Stimulated activated CD8-positive, alpha-beta memory T cell treated with anti-CD3 and anti-CD28 coated beads, Interleukin-15, amount 100 ng/mL, for 4 hours (primary cell): ENCODE results near the gene HNRNPR.
"Not testable (repeated sequence)": the region's sequence is repeated elsewhere in the genome, so short reads cannot be mapped to it uniquely, and the experiment has no call there.

Source experiments
- DNase-seq, 2 donors: peaks; one replicate each; pipeline ENCODE4 v3.0.0-alpha.2; 2020; ENCODE audit warnings: low read depth in 2 of 2

The HNRNPR gene

DNA sequence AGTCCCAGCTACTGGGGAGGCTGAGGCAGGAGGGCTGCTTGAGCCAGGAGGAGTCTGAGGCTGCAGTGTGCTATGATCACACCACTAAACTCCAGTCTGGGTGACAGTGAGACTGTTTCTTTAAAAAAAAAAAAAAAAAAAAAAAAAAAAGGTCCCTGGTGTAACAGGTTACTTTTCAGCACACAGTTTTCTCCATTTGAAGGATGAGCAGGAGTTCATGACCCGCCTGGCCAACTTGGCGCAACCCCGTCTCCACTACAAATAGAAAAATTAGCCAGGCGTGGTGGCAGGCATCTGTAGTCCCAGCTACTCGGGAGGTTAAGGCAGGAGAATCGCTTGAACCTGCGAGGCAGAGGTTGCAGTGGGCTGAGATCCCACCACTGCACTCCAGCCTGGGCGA lies 12.4 kb downstream of the HNRNPR start:
- no peak for DNase-seq

DNA sequence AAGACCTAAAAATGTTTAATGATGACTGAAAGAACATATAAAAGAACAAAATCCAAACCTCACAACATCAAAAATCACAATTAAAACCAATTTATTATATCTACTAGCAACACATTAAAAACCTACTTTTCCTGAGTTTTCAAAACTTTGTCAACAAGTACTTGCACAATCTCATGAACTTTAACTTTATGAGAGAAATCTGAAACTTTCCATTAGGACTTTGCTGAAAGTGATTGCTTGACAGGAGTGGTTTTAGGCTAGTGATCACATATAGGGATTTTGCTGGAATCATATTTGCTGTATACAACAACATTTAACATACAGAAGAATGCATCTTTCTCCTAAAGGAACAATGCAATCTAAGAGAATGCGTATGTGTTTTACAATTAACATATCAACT lies 13.2 kb downstream of the HNRNPR start:
- no peak for DNase-seq

DNA sequence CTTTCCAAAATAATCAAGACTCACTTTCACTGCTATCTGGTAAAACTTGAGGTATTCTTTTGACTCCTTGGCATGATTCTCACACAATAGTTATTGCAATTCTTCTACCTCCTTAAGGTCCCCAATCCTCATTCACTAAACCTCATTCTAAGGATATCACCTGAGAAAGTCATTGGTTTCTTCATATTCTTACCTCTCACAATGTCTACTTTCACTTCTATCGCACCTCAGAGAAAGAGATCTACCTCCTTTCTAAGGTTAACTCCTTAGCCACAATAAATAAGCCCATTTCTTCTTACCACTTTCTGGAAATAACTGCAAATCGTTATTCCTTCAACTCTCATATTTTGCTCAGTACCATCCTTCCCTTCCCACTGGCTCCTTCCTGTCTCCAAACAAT lies 18.7 kb downstream of the HNRNPR start:
- DNase-seq = no peak

DNA sequence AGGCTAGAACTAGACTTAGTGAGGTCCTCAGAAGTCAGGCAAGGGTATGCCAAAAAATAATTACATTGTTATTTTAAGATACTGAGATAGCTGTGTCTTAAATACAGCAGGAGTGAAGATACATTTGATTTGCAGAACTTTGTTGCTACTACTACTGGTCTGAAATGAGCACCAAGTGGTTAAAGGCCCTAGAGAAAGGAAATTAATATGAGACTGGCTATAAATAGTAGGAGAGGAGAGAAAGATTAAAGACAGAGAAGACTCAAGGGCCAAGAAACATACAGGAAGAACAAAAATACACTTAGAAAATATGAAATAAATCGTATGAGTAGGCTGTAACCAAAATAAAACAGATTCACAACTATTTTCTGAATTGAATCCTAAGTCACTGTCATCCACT lies 21.3 kb downstream of the HNRNPR start:
- no peak for DNase-seq

DNA sequence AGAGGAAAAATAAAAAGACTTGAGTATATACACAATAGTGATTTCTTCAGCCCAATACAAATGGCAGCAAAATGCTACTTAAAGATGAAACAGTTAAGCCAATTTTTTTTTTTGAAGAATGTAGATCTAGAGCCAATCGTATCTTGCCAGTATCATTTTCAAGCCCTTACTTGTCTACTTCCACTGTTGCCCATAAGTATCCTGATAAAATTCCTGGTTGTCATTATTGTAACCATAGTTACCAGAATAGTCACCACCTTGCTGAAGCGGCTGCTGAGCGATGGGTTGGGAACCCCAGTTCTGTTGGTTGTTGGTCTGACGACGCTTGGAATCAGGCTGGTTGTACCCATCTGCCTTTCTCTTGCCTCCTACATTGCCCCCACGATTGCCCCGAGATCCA lies 33.8 kb downstream of the HNRNPR start:
- DNase-seq = not testable (repeated sequence)

DNA sequence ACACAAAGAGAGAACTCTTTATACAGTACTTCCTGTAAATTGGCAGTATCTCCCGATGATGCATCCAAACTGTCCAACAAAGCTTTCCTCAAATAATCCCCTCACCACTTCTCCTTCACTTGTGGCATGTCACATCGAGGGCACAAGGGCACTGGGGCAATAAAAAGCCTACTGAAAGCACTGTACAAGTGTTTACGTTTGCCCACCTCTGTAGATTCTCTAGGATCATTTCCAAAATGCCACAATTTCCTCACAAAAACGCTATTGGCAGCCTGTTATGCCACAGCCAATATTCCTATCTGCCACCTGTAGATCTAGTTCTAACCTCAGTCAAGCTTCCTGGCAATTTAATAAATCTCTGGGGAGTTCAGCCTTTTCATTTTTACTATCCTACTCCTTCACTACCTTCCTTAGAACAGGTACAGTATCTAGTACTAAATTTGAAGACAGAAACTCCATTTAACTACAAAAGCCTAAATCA lies 39.9 kb downstream of the HNRNPR start:
- DNase-seq = no peak

DNA sequence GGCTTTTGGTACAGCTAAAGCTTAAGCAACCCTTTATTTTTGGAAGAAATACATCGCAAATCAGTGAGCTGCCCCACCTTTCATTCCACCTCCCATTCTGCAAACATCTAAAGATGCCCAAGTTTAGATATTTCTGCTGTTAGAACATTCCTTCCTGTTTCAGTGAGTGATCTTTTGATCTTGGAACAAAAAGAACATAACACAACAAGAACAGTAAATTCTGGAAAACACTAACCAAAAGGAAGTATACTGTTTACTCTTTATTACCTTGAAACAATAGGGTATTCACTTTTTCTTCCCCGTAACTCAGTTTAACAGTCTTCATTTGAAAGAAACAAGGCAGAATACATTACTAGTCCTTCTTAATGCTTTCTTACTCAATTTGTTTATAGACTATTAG lies 40.6 kb downstream of the HNRNPR start:
- no peak for DNase-seq

DNA sequence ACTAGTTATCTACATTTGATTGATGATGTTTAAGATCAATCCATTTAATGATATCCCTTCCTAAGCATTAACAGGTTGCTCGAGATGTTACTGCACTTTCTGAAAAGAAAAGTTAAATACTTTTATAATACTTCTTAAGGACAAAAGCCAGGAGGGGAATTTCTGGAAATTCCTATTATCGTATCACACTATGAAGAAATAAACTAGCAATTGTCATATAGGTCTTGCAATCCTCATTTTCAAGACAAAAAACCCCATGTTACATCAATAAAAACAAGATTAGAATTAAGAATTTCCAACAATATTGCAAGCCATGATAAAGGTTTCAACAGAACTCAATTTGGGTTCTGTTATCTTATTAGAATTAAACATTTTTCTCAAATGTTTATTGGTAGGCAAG lies 47.2 kb downstream of the HNRNPR start:
- DNase-seq = no peak

DNA sequence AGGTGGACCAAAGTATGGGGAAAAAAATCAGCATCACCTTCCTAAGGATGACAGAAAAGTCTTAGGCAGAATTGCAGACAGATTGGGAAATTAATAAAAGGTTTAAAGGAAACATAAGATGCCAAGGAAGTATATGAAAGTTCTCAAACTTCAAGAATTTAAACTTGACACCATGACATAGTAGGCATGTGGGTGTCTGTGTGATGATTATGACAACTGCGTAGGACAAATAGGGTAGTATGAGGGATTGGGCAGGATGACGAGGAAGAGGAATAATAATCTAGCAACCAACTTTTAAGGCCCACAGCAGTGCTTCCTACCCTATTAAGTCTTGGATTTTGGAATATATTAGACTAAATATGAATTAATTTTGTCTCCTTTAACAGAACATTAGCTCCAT lies 52.4 kb downstream of the HNRNPR start:
- DNase-seq = no peak

DNA sequence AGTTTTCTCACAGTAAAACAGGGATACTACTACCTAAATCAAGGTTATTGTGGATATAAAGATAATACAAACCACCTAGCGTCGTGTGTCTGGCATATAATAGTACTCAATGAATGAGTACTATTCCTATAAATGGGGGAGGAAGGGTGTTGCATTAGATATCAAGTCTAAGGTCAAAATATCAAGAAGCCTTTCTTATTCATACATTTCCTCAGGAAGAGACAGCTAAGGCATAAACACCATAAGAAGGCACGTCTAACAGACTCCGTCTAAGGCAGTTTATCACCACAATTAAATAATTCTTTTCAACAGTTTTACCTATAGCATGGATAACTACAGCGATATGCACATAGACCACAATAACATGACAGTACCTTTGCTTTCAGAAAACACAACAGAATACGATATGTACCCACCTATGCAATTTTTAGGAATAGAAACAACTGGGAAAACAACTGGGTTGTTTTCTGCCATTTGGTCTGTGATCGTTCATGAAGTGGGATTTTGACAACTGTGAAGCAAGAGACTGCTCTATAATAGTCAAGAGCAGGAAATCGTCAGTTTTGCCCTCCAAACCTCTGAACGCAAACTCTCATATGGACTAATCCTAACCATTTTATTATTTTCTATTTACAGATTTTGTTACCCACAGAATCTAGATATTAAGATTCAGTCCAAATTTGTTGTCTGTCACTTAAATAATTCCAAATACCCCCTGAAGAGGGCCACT lies 53.1 kb downstream of the HNRNPR start:
- DNase-seq = no peak

DNA sequence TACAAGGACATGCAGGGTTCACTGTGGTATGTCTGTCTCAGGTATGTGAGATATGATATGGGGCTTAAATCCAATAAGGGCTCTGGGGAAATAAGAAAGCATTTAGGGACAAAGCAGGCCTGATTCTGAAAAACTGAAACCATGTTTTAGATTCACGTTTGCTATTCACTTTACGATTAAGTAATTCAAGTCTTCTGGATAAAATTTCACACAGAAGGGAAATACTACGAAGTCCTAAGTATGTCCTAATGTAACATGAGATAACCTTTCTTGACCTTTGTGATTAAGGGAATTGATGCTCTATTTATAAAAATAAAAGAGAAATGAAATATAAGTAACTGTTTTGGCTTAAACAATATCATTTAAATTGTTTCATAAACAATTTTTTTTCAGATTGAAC lies 55.4 kb downstream of the HNRNPR start:
- no peak for DNase-seq

DNA sequence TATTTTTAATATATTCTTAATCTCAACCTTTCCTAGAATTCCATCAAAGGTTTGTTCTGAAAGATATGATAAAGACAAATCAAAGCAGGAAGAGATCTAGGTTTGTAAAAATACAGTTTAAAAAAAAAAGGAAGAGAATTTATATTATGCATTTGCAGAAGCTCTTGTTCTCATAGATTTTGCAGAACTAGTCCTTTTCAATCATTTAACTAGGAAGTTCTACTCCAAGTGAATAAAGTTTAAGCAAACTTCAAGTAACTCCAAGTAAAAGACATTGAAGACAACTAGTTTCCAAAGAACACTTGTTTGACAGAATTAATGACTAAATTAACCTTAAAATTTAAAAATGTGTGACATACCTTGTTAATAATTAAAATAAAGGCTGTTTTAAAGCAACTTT lies 55.9 kb downstream of the HNRNPR start:
- no peak for DNase-seq

DNA sequence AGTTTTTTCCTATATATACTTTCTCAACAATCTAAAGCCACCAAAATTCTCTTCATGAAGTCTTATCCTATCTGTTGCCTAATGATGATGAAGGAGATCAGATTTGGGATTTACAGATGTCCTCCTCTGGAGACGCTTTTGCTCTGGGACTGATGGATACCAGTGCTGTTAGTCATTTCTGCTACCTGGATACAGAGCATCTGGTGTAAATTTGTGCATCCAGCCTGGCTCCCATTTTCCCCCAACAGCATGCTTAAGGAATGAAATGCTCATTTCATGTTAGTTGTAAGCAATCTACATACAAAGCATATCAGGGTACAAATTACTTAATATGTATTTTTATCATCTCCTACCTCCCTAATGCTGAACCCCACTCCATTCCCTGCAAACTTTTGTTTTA lies 57.7 kb downstream of the HNRNPR start:
- no peak for DNase-seq

DNA sequence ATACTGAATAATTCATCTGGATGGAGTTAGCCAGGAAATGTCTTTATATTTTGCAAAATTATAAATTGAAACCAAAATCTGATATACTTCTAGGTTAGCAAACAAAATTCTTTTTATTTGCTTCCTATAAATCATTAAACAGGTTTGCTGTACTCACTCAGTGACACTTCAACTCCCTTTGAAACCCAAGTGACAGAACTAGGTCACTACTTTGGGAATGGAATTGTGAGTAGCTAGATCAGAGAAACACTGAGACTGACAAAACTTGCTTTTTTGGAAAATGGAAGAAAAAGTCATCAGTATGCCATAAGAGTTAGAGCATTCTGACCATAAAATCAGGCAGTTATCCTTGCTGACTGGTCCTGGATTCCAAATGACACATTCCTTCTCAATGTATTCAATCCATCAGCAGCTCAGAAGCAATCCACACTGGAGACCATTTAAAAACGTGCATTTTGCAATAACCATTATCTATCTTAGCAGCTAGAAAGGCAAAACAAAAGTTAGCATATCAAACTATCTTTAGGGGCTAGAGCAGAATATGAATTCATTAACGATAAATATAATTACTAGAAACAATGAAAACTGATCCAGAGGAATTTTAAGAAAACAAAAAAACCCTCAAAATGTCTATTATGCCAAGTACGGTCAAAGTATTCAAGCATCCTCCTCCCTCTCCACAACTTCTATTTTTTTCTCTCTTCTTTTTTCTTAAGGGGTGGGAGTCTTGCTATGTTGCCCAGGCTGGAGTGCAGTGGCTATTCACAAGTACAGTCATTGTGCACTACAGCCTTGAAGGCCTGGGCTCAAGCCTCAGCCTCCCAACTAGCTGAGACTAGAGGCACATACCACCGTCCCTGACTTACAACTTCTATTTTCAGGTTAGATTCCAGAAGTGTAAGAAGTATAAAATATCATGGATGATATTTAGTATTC lies 60.1 kb downstream of the HNRNPR start:
- no peak for DNase-seq

DNA sequence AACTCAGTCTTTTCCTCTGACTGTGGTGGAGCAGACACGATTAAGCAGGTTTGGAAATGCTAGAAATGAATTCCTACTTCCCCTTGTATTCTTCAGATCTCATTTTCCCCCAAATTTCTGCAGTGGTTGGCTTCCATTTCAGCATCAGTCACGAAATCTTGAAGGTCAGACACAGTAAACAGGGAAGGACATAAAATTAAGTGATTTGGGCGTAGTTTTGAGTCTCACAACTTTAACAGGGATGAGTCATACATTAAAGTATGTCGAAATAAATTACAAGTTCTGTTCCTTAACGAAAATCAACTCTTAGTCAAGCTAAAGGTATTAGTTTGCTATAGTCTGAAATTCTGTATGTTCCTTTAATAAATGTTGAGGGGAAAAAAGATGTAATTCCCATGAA lies 61.1 kb downstream of the HNRNPR start:
- DNase-seq = no peak

DNA sequence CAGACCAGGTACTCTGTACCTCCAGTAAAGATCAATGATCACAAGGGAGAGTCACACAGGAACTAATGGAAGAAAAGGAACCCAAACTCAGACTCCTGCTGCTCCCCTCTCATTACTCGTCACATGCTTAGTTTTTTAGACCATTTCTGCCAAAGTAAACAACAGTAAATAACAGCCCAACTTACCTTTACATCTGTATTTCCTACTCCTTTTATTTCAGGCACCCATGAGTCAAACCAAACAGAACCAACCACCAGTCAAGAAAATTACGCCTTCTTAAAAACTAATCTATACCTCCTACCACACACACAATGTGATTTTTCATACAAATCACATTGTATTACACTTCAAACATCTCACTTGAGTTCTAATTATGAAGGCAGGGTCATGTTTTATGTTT lies 65.4 kb downstream of the HNRNPR start:
- no peak for DNase-seq

DNA sequence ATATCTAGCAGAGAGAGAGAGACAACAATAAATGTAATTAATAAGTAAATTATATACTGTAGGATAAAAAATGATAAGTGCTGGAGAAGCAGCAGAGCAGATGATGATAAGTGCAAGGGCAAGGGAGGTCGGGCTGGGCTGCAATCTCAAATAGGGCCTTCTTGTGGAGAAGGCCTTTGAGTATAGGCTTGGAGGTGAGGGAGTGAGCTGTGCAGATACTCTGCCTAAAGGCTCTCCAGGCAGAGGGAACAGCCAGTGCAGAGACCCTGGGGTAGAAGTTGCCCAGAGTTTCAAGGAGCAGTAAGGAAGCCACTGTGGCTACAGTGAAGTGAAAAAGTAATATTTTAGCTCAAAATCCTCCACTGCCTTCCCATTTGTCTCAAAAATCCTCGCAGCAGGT lies 67.6 kb downstream of the HNRNPR start:
- no peak for DNase-seq

DNA sequence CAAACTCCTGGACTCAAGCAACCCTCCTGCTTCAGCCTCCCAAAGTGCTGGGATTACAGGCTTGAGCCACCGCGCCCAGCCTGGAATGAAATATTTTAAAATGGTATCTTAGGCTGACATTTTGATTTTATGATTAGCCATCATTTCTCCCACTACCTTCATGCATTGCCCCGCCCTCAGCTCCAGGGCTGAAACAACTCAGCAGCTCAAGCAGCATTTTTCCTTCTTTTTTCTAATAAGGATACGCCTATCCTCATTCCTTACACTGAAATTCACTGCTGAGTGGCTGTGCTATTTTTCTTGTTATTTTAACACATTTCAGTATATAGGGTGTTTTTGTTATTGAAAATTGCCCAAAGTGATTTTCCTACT lies 70.0 kb downstream of the HNRNPR start:
- no peak for DNase-seq

DNA sequence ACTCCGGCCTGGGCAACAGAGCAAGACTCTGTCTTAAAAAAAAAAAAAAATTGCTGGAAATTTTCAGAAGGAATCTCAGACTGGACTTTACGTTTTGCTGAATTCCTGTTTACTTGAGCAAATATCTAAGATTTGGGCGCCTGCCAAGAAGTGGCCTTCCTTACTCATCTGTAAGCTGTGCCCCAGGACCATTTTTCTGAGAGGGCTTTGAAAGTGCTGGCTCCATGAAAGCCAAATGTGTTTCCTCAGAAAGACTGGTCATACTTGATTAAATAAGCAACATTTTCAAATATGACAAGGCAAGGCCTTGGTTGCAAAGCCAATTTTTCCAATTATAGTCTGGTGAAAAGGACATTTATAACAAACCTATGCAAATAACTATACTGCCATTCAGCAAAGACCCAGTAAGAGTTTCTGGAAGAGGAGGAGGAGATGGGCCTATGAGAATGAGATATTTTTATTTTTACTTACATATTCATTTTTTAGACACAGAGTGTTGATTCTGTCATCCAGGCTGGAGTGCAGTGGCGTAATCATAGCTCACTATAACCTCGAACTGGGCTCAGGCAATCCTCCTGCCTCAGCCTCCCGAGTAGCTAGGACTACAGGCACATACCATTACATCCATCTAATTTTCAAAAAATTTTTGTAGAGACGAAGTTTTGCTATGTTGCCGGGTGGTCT lies 70.5 kb downstream of the HNRNPR start:
- DNase-seq = no peak

DNA sequence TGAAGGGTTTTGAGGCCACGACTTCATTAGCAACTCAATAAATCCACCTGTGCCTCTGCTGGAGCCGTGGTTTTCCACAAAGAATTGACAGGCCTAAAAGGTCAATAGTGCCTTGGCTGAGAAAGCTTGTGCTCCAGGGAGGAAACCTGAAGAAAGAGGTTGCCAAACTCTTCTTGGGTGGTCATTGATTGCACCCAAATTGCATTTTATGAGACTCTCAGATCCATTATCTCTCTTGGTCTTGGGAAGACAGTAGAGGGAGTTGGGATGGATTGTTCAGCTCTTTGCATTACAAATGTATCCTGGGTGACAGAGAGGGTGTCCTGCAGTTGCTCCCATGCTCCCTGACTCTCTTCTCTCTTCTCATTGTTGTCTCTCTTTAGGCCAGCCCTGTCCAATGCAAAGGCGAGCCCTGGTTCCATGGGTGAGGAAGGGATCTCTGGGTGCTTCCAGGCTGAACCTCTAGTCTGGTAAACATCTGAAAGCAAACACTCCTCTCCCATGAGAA lies 80.7 kb downstream of the HNRNPR start:
- no peak for DNase-seq

DNA sequence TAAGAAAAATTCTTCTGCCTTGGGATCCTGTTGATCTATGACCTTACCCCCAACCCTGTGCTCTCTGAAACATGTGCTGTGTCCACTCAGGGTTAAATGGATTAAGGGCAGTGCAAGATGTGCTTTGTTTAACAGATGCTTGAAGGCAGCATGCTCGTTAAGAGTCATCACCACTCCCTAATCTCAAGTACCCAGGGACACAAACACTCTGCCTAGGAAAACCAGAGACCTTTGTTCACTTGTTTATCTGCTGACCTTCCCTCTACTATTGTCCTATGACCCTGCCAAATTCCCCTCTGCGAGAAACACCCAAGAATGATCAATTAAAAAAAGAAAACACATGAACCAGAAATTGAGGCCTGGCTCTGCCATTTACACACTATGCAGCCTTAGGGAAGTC lies 86.0 kb downstream of the HNRNPR start:
- not testable (repeated sequence) for DNase-seq

DNA sequence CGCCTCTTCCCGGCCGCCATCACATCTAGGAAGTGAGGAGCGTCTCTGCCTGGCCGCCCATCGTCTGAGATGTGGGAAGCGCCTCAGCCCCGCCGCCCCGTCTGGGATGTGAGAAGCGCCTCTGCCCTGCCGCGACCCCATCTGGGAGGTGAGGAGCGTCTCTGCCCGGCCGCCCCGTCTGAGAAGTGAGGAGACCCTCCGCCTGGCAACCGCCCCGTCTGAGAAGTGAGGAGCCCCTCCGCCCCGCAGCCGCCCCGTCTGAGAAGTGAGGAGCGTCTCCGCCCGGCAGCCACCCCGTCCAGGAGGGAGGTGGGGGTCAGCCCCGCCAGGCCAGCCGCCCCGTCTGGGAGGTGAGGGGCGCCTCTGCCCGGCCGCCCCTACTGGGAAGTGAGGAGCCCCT lies 86.7 kb downstream of the HNRNPR start:
- not testable (repeated sequence) for DNase-seq
